GM08714 (cell line): ENCODE data around the gene GABARAP.

Source experiments
- H3K4me3 ChIP-seq: fragments of 200-500 bp; sonication (Bioruptor generic); 2 replicates; pipeline ENCODE4 v1.5.1; 2014; ENCODE audit warnings: mild to moderate bottlenecking, low read length, inconsistent platforms
- ZNF274 ChIP-seq: IDR thresholded peaks from 2 replicates; pipeline ENCODE4 v1.6.1; 2012; ENCODE audit warnings: mild to moderate bottlenecking, low read depth, low read length

GABARAP gene

DNA sequence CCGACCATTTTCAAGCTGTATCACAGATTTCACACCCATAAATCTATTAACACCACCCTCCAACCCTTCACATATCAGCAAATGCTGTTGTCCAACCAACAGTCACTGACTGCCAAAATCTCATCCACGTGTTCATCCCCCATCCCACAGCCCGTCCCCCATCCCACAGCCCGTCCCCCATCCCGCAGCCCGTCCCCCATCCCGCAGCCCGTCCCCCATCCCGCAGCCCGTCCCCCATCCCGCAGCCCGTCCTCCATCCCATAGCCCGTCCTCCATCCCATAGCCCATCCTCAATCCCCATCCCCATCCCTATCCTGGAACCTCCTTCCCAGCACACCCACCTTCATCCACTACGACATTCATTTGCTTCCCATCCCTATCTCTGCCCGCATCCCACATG lies 36.7 kb downstream of the GABARAP start:
- TF ChIP-seq ZNF274, result no peak
- peak overlapping the region; percentile 41; the same call in 1 of the 2 replicates for H3K4me3 ChIP-seq

DNA sequence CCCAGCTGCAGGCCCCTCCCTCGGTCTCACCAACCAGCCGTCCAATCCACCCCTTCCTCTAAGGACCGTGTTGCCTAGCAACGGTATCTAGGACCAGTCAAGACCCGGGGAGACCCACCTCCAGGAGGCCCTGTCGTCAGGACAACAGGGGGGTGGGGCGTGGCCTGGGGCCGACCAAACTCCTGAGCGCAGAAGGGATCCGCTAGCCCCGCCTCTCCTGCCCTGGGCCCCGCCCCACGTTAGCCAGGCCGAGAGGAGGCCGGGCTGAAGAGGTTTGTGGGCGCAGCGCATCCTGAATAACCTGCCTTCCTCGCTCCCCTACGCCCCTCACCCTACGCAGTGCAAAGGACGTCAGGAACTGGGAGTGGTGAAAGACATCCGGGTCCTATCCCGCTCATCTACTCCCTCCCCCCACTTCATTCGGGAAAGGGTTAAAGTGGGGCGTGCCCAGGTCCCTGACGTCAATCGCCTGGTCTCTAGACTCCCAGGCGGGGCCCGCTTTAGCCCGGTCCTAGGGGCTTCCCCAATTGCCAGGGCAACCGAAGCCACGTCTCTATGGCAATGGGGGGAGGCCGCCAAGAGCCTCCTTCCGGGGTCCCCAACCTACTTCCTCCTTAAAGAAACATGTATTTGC lies 37.3 kb downstream of the GABARAP start:
- H3K4me3 ChIP-seq, result peak overlapping the region; percentile 41; the same call in 1 of the 2 replicates
- TF ChIP-seq ZNF274, result no peak

DNA sequence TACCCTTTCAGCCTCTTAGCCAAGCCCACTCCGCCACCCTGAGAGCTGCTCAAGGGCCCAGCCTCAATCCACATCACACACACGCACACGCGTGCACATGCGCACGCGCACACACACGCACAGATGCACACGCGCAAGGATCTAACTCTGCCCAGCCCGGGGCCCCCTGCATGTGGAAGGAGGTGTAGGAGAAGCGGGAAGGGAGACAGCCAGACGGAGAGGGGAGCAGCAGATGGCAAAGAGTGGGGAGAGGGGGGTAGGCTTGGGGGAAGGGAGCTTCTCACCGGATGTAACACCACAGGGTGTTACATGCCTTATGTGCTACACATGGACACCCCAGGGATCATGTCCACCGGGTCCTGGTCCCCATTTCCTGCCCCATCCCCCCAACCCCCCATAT lies 37.9 kb downstream of the GABARAP start:
- no peak overlapping the region for H3K4me3 ChIP-seq
- TF ChIP-seq ZNF274, result no peak

DNA sequence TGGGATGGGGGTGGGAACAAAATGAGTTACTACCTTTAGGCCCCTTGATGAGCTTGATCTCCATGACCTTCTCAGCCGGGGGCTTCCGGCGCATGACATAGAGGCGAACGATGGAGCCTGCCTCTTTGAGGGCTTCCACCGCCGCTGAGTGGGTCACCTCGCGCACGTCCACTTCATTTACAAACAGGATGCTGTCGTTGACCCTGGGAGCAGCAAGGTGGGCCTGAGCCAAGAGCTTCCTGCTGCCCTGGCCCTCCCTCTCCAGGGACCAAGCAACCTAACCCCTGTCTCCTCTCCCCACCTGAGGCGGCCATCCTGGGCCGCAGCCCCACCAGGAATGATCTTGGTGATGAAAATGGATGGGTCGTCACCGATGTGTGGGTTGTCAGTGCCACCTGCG lies 38.9 kb downstream of the GABARAP start:
- TF ChIP-seq ZNF274, result no peak
- no peak overlapping the region for H3K4me3 ChIP-seq

DNA sequence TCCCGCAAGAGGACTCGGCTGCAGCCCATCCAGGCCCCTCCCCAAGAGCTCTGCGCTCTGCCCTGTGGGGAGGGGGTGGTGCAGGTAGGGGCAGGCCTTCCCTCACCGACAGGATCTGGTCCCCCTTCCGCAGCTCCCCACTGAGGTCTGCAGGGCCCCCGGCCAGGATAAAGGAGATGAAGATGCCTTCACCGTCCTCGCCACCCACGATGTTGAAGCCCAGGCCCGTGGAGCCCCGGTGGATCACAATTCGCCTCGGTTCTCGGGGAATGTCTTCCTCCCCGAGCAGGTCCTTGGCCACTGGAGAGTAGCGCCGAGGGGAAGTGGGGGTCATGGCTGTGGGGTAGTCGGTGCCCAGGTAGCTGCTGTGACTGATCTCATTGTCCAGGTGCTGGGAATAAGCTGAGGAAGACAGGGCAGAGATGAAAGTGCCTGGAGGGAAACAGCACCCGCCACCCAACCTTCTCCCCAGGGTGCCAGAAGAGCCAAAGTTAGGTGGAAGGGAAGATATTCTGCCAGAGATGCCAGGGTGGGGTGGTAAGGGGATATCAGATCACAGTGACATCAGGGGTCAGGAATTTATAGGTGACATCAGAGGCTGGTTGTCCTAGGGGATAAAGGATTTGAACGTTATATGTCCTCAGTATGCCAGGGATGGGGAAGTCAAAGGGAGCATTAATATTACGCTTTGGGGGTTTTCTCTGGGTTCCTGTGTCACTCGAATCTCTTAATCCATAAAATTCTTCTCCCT lies 45.4 kb downstream of the GABARAP start:
- TF ChIP-seq ZNF274, result no peak
- H3K4me3 ChIP-seq, result no peak overlapping the region

DNA sequence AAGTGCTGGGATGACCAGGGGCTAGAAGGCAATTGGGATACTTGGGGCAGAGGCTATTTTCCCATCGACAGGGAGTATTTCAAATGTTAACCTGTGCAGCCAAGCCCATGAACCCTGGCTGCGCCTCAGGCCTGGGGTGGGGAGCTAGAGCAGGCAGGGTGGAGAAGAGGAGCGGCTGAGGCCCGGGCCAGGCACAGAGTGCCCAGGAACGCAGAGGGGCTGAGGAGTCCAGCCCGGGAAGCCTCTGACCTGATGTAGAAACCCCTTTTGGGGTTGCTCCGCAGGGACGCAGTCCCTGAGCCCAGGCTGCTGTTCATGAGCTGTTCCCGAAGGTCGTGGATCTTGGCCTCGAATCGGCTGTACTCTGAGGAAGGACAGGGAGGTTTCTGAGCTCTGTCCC lies 46.3 kb downstream of the GABARAP start:
- no peak for TF ChIP-seq ZNF274
- no peak overlapping the region for H3K4me3 ChIP-seq

DNA sequence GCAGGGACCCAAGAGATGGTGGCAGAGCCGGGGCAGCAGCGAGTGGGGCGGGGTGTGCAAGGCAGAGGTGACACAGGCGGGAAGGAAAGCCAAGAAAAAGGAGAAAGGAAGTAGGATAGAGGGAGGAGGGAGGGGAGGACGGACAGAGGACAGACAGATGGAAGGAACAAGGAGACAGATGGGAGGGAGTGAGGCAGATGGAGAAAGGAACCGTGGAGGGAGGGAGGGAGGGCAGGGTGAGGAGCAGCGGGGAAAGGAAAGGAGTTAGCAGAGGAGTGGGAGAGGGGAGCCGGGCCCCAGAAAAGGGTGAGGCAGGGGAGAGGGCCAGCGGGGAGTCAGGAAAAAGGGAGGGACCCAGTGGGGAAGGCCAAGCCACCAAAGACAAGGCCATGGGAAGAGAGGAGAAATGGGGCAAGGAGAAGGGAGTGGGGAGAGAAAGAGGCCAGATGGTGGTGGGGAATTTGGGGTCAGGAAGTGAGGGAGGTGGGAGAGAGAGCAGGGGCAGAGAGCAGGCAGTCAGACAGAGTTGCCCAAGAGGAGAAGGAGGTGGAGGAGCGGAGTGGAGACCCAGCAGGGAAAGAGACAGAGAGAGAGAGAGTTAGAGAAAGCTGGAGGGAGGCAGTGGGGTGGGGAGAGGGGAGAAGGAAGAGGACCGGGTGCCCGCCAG lies 49.8 kb downstream of the GABARAP start:
- no peak for TF ChIP-seq ZNF274
- no peak overlapping the region for H3K4me3 ChIP-seq

DNA sequence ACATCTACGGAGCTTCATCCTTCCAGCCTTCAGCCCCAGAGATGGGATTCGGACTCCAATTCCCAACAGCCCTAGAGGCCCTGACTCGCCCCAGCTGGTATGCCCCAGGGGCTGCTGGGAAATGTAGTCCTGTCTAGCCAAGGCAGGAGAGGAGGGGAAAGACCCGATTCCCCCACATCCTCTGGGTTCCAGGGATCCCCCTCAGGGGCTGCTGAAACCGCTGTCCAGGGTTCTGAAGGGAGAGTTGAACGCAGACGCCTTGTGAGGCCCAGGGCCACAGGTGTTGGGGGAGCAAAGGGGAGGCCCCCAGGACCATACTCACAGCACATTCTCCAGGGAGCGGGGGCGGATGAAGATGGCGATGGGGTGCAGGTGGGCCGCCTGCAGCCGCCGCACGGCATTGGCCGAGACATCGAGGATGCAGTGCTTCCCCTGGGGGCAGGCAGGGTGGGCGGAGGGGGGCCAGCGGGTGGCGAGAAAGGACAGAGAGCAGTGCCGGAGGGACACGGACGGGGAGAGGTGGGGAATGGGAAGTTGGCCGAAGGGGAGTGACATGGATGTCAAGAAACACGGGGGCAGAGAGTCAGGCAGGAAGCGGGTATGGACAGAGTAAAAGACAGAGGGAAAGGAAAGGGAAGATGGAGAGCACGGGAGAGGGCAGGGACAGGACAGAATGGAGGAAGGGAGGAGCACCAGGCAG lies 50.5 kb downstream of the GABARAP start:
- H3K4me3 ChIP-seq, result no peak overlapping the region
- TF ChIP-seq ZNF274, result no peak

DNA sequence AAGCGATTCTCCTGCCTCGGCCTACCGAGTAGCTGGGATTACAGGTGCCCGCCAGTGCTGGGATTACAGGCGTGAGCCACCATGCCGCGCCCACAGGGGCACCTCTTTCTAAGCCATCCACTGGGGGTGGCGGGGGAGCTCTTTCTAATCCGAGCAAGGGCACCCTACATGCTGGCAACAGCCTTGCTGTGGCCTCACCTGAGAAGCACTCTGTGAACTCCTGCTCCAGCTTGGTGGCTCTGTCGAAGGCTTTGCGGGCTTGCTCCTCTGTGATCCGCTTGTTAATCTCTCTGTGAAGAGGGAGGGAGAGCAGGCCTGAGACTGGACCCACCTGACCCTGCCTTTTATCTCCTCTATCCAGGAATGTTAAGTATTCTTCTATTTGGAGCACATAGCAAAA lies 51.2 kb downstream of the GABARAP start:
- no peak overlapping the region for H3K4me3 ChIP-seq
- TF ChIP-seq ZNF274, result no peak

DNA sequence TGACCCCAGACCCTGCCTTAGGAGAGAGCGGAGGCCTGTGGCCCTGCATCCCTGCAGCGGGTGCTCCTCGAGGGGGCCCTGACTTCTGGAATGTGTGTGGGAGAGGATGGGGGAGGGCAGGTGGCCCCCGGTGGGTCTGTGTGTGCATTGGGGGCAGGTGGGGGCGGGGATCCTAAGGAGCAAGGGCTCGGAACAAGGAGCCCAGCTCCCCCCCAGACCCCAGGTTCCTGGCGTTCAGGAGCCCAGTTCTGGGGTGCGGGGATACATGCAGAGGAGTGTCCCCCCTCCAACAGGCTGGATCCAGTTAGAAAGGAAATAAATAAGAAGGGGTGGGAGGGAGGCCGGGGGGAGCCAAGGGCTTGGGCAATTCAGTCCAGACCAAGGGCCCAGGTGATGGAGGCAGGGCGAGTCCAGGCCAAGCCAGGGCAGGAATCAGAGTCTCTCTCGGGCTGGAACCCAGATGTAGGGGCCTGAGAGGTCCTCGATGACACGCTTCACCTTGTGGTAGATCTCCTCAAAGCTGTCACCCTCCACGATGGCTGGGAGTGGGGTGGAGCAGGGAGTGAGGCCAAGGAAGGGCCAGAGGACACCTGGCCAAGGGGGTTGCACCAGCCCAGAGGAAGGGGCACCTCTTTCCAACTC lies 51.9 kb downstream of the GABARAP start:
- no peak for TF ChIP-seq ZNF274
- no peak overlapping the region for H3K4me3 ChIP-seq
